ENCODE results near the gene PPM1J. TPM values are rescaled to one million over a fixed set of nuclear protein-coding genes. Genes with fewer than 3 reads are reported as not detected.

PPM1J gene
- total and polyA plus RNA-seq, 2 of the 8 experiments (the other 6 are each of a cell fraction or from before 2014, with no cell fraction given), result 19.4 to 31.6 TPM

- TF ChIP-seq BRCA1 (IDR thresholded peaks at IDR 0.05; ENCODE audit: low read depth, low read length) (no peak), CHD7 (IDR thresholded peaks at IDR 0.05; ENCODE audit: insufficient replicate concordance, low read length) (no peak), MAX (IDR thresholded peaks at IDR 0.05) (no peak), JUND (IDR thresholded peaks at IDR 0.05; ENCODE audit: low read length) (no peak), MAFK (IDR thresholded peaks at IDR 0.05; ENCODE audit: low read depth, low read length) (no peak)
Observed at GRCh38 chr1:112731451-112731850, 16.3 kb upstream of the PPM1J start (continued).

Data from H1 (cell line).